Renal pelvis (tissue), 4 donors: ENCODE measurements around the gene LCLAT1. TPM values are rescaled to one million over a fixed set of nuclear protein-coding genes. Genes with fewer than 3 reads are reported as not detected.

Experiments used
- DNase-seq: peaks from one replicate; pipeline ENCODE4 v3.0.0-alpha.2; 2013
- polyA plus RNA-seq, 3 donors: library from polyadenylated mRNA; unstranded; fragments of 120-200 nt; gene quantifications; one replicate each; pipeline ENCODE4 v1.2.1, GENCODE V29; 2013; ENCODE audit not compliant: insufficient read length in 3 of 3

Gene LCLAT1
- polyA plus RNA-seq, 3 donors: 16.7 to 21.0 (median 20.6) TPM

DNA sequence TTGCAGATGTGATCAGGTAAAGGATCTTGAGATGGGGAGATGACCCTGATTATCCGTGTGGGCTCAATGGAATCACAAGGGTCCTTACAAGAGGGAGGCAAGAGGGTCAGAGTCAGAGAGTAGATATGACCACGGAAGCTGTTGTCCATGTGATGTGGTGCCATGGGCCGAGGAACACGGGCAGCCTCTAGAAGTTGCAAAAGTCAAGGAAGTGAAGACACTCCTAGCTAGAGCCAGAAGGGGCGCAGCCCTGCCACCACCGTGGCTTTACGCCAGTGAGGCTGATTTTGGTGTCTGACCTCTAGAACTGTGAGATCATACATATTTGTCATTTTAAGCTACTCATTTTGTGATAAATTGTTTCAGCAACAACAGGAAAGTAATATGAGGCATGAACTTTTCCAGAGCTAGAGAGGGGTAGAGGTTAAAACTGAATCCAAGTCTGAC, 245.8 kb downstream of the LCLAT1 start:
- no peak for DNase-seq

Other genes starting within 250 kb of the LCLAT1 start
- gene LBH, start 215.7 kb upstream of the LCLAT1 start, polyA plus RNA-seq: 100 to 1,000 TPM in 1 of 3 donors, 10 to 100 TPM in 2; 89.0 to 117 (median 98.0) TPM